Upper lobe of left lung (tissue), 4 donors: Measurements from ENCODE around the gene FBXW5.

Source experiments
- CTCF ChIP-seq, 6 experiments: fragments of 450-650 bp in 4 of 6; fragments of 200-600 bp in 2 of 6; sonication (generic) in 2 of 6; IDR thresholded peaks; one replicate each; pipeline ENCODE4 v1.5.1; 2016 to 2019; ENCODE audit warnings: antibody characterized with exemption in 6 of 6
- POLR2AphosphoS5 ChIP-seq, 2 donors: sonication (generic); formaldehyde crosslinking; IDR thresholded peaks; one replicate each; pipeline ENCODE4 v1.5.1; 2017; ENCODE audit warnings: antibody characterized with exemption in 2 of 2

- no peak for TF ChIP-seq POLR2AphosphoS5 (IDR thresholded peaks at IDR 0.05)
- TF ChIP-seq CTCF (IDR thresholded peaks at IDR 0.05) = no peak
These were observed 1.7 kb downstream of the FBXW5 start for GRCh38 chr9:136942881-136943230.
